Astrocyte (in vitro differentiated cells and primary cell): ENCODE measurements around the gene NDUFV3. TPM values are rescaled to one million over a fixed set of nuclear protein-coding genes. Genes with fewer than 3 reads are reported as not detected.

ENCODE experiments used
- DNase-seq: peaks from one replicate; pipeline ENCODE4 v3.0.0-alpha.2; 2010; ENCODE audit warnings: low read depth
- FAIRE-seq: peaks from 2 replicates; lab custom pipeline; 2011; peaks lifted over from hg19 to GRCh38; lab: Jason Lieb, UNC
- H2AFZ ChIP-seq: 2 replicates; pipeline ENCODE4 v1.6.0; 2012; ENCODE audit warnings: low read depth, low read length, inconsistent platforms
- H3K27ac ChIP-seq: 2 replicates; pipeline ENCODE4 v1.5.1; 2011; ENCODE audit warnings: low read depth, low read length, inconsistent platforms
- H3K27me3 ChIP-seq: 2 replicates; pipeline ENCODE4 v1.6.0; 2011; ENCODE audit warnings: low read length, inconsistent platforms; ENCODE audit not compliant: insufficient read depth
- H3K36me3 ChIP-seq: 2 replicates; pipeline ENCODE4 v1.5.1; 2011; ENCODE audit warnings: low read length, inconsistent platforms; ENCODE audit not compliant: insufficient read depth
- H3K4me1 ChIP-seq: 2 replicates; pipeline ENCODE4 v1.5.1; 2011; ENCODE audit warnings: low read length, inconsistent platforms; ENCODE audit not compliant: insufficient read depth
- H3K4me2 ChIP-seq: 2 replicates; pipeline ENCODE4 v1.6.0; 2012; ENCODE audit warnings: low read length, inconsistent platforms
- H3K4me3 ChIP-seq: 2 replicates; pipeline ENCODE4 v1.5.1; 2011; ENCODE audit warnings: low read depth, mild to moderate bottlenecking, low read length, inconsistent platforms; ENCODE audit not compliant: insufficient read depth
- H3K79me2 ChIP-seq: 2 replicates; pipeline ENCODE4 v1.6.0; 2012; ENCODE audit warnings: mild to moderate bottlenecking, low read length, inconsistent platforms; ENCODE audit not compliant: insufficient read depth
- H3K9ac ChIP-seq: 2 replicates; pipeline ENCODE4 v1.6.0; 2012; ENCODE audit warnings: mild to moderate bottlenecking, low read length, inconsistent platforms
- H3K9me3 ChIP-seq: 2 replicates; pipeline ENCODE4 v1.5.1; 2012; ENCODE audit warnings: low read depth, mild to moderate bottlenecking, low read length, inconsistent platforms; ENCODE audit not compliant: insufficient read depth
- H4K20me1 ChIP-seq: 2 replicates; pipeline ENCODE4 v1.6.0; 2012; ENCODE audit warnings: low read length, inconsistent platforms; ENCODE audit not compliant: insufficient read depth
- H3K27ac Mint-ChIP-seq: one replicate; pipeline ENCODE4 v1.8.0; 2021; ENCODE audit warnings: mild to moderate bottlenecking, mixed read lengths; ENCODE audit not compliant: unreplicated experiment
- H3K27me3 Mint-ChIP-seq: one replicate; pipeline ENCODE4 v1.8.0; 2021; ENCODE audit warnings: low read depth, mixed read lengths; ENCODE audit not compliant: unreplicated experiment
- H3K36me3 Mint-ChIP-seq: one replicate; pipeline ENCODE4 v1.8.0; 2021; ENCODE audit warnings: low read depth, mixed read lengths; ENCODE audit not compliant: unreplicated experiment
- H3K4me1 Mint-ChIP-seq: one replicate; pipeline ENCODE4 v1.8.0; 2021; ENCODE audit warnings: low read depth, mixed read lengths; ENCODE audit not compliant: unreplicated experiment
- H3K4me3 Mint-ChIP-seq: one replicate; pipeline ENCODE4 v1.8.0; 2021; ENCODE audit warnings: mild to moderate bottlenecking, moderate library complexity, mixed read lengths; ENCODE audit not compliant: unreplicated experiment
- H3K9me3 Mint-ChIP-seq: one replicate; pipeline ENCODE4 v1.8.0; 2021; ENCODE audit warnings: mild to moderate bottlenecking, mixed read lengths; ENCODE audit not compliant: unreplicated experiment
- CTCF ChIP-seq: IDR thresholded peaks from 2 replicates; pipeline ENCODE4 v1.5.1; 2011; ENCODE audit warnings: low read depth, mild to moderate bottlenecking, inconsistent platforms, low read length, moderate library complexity; ENCODE audit not compliant: insufficient read depth
- EZH2 ChIP-seq: IDR thresholded peaks from 2 replicates; pipeline ENCODE4 v1.6.1; 2012; ENCODE audit warnings: mild to moderate bottlenecking, low read length, inconsistent platforms; ENCODE audit not compliant: insufficient read depth
- total RNA-seq: library from RNA; stranded (reverse); gene quantifications from 2 replicates; pipeline ENCODE4 v1.2.1, GENCODE V29; 2021

Gene NDUFV3
- total RNA-seq, 1 donor from 2014 or later, result 42.5 TPM

- Histone ChIP-seq H3K27ac (no peak overlapping the region), H3K4me1 (no peaks in the 10 kb centered on the region), H4K20me1 (peaks cover 88% of the 10 kb centered on the region), H2AFZ (no peak overlapping the region), H3K9ac (no peak overlapping the region), H3K36me3 (peaks cover 21% of the 10 kb centered on the region), H3K4me2 (no peak overlapping the region), H3K9me3 (no peaks in the 10 kb centered on the region), H3K4me3 (no peak overlapping the region), H3K27me3 (no peaks in the 10 kb centered on the region), H3K79me2 (peaks cover 85% of the 10 kb centered on the region)
- TF ChIP-seq CTCF (no peak), EZH2 (no peak)
- no peaks in the 10 kb centered on the region for H3K4me1 Mint-ChIP-seq
- FAIRE-seq (no peak), DNase-seq (no peak)
- no peaks in the 10 kb centered on the region for H3K9me3 Mint-ChIP-seq
- peaks cover 12% of the 10 kb centered on the region for H3K36me3 Mint-ChIP-seq
- H3K4me3 Mint-ChIP-seq, result no peak overlapping the region
- no peak overlapping the region for H3K27ac Mint-ChIP-seq
- no peaks in the 10 kb centered on the region for H3K27me3 Mint-ChIP-seq
Observed at GRCh38 chr21:42863504-42863870, 29.6 kb upstream of the NDUFV3 start.

GRCh38 chr21:42864286-42864685 is 28.8 kb upstream of the NDUFV3 start:
- TF ChIP-seq CTCF, result no peak
- no peak for TF ChIP-seq EZH2

GRCh38 chr21:42864815-42865775 is 28.0 kb upstream of the NDUFV3 start:
- no peaks in the 10 kb centered on the region for H3K9me3 ChIP-seq
- Mint-ChIP-seq H3K27me3 (no peaks in the 10 kb centered on the region), H3K4me1 (no peaks in the 10 kb centered on the region), H3K36me3 (peaks cover 11% of the 10 kb centered on the region), H3K27ac (no peak overlapping the region), H3K9me3 (no peaks in the 10 kb centered on the region), H3K4me3 (no peak overlapping the region)
- DNase-seq (no peak), FAIRE-seq (no peak)
- no peaks in the 10 kb centered on the region for H3K27me3 ChIP-seq
- no peaks in the 10 kb centered on the region for H3K4me1 ChIP-seq
- peaks cover 22% of the 10 kb centered on the region for H3K36me3 ChIP-seq
- no peak overlapping the region for H3K9ac ChIP-seq
- no peak overlapping the region for H2AFZ ChIP-seq
- H3K4me2 ChIP-seq, result no peak overlapping the region
- H4K20me1 ChIP-seq, result peaks cover 85% of the 10 kb centered on the region
- no peak overlapping the region for H3K4me3 ChIP-seq
- no peak overlapping the region for H3K27ac ChIP-seq
- TF ChIP-seq CTCF (no peak), EZH2 (no peak)
- peaks cover 89% of the 10 kb centered on the region for H3K79me2 ChIP-seq

More at GRCh38 chr21:42864286-42864685, 28.8 kb upstream of the NDUFV3 start:
- peaks cover 89% of the 10 kb centered on the region for H3K79me2 ChIP-seq
- no peak overlapping the region for H3K27ac Mint-ChIP-seq
- no peak overlapping the region for H3K9ac ChIP-seq
- no peaks in the 10 kb centered on the region for H3K27me3 ChIP-seq
- peaks cover 21% of the 10 kb centered on the region for H3K36me3 ChIP-seq
- no peaks in the 10 kb centered on the region for H3K27me3 Mint-ChIP-seq
- H3K4me3 Mint-ChIP-seq, result no peak overlapping the region
- no peak overlapping the region for H3K4me3 ChIP-seq
- no peaks in the 10 kb centered on the region for H3K4me1 Mint-ChIP-seq
- H3K27ac ChIP-seq, result no peak overlapping the region
- H3K9me3 ChIP-seq, result no peaks in the 10 kb centered on the region
- no peaks in the 10 kb centered on the region for H3K4me1 ChIP-seq
- H3K9me3 Mint-ChIP-seq, result no peaks in the 10 kb centered on the region
- FAIRE-seq (no peak), DNase-seq (no peak)
- H3K36me3 Mint-ChIP-seq, result peaks cover 9% of the 10 kb centered on the region
- no peak overlapping the region for H2AFZ ChIP-seq
- H3K4me2 ChIP-seq, result no peak overlapping the region
- peaks cover 90% of the 10 kb centered on the region for H4K20me1 ChIP-seq
